ENCODE measurements around the gene LCNL1. TPM values are rescaled to one million over a fixed set of nuclear protein-coding genes. Genes with fewer than 3 reads are reported as not detected.

Gene LCNL1
- total RNA-seq, 2 donors from 2014 or later = not detected

DNA sequence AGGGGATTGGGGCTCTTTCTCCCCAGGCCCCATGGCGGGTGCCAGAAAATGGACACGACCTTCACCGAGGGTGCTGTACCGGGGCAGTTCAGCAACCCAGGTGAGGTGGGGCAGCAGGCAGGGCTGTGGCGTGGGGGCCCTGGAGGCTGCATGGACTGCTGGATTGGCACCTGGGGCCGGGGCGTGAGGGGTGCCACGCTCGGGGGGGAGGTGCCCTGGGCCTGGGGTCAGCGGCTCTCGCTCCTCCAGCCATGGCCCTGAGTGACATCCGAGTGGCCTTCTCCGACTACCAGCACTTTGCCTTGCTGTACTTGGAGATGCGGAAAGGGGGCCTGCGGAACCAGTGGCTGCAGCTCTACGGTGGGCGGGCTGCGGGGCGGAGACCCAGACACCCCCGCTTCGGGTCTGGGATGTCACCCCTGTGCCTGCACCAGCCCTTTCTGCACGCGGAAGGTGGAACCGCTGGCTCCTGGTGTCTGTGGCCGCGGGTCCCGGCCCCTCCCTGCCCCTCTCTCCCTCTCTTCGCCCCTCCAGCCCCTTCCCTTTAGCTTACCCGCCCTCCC lies 1.8 kb downstream of the LCNL1 start:
- intact Hi-C loops (cut with DNase I) = no loop called here
- H3K36me3 ChIP-seq (replicated peaks in 1 of 2; ENCODE audit: insufficient read depth in 1 of 2, low read depth in 2 of 2) = no peaks in the 10 kb centered on the region
- 52 to 53% methylated on average over 15 to 25 of the region's 29 CpGs for WGBS, 2 donors
- peaks cover 0 to 5% of the 10 kb centered on the region in 2 donors for H3K27me3 ChIP-seq
- no peak overlapping the region for H3K27ac ChIP-seq
- ATAC-seq = no peak
- no peaks in the 10 kb centered on the region for H3K9me3 ChIP-seq
- TF ChIP-seq, protein P1, sequence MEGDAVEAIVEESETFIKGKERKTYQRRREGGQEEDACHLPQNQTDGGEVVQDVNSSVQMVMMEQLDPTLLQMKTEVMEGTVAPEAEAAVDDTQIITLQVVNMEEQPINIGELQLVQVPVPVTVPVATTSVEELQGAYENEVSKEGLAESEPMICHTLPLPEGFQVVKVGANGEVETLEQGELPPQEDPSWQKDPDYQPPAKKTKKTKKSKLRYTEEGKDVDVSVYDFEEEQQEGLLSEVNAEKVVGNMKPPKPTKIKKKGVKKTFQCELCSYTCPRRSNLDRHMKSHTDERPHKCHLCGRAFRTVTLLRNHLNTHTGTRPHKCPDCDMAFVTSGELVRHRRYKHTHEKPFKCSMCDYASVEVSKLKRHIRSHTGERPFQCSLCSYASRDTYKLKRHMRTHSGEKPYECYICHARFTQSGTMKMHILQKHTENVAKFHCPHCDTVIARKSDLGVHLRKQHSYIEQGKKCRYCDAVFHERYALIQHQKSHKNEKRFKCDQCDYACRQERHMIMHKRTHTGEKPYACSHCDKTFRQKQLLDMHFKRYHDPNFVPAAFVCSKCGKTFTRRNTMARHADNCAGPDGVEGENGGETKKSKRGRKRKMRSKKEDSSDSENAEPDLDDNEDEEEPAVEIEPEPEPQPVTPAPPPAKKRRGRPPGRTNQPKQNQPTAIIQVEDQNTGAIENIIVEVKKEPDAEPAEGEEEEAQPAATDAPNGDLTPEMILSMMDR (IDR thresholded peaks at IDR 0.05) = no peak
- no peak for TF ChIP-seq POLR2A (IDR thresholded peaks at IDR 0.05)
- DNase-seq = no peak
- H3K4me3 ChIP-seq = no peak overlapping the region
- peaks cover 6% of the 10 kb centered on the region for H3K4me1 ChIP-seq

DNA sequence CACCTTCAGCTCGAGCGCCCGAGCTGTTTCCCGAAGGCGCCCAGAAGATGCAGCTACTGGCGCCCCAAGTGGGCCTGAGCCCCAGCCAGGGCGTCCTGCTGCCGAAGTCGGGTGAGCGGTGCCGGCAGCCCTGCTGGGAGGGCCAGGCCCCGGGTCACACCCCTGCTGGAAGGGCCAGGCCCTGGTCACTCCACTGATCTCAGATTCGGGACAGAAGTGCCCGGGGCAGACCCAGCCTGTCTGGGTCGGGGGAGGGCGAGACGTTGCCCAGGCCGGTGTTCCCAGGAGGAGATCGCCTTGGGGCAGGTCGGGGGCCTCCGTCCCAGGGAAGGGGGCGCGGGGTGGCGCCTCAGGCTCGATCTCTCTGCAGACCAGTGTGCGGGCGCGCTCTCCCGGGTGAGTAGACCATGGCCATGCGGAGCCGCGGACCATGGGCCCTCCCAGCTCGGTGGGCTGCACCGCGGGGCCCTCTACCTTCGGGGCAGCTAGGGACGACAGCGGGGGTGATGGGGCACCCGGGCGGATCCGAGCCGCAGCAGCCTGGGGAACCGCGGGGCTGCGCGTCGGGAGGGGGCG lies 2.3 kb downstream of the LCNL1 start:
- Histone ChIP-seq H3K9me3 (no peaks in the 10 kb centered on the region), H3K27me3 (peaks cover 0 to 5% of the 10 kb centered on the region in 2 donors), H3K27ac (no peak overlapping the region), H3K4me3 (no peak overlapping the region), H3K36me3 (replicated peaks in 1 of 2; ENCODE audit: insufficient read depth in 1 of 2, low read depth in 2 of 2) (no peaks in the 10 kb centered on the region), H3K4me1 (peaks cover 6% of the 10 kb centered on the region)
- DNase-seq (no peak), ATAC-seq (no peak)
- TF ChIP-seq POLR2A (IDR thresholded peaks at IDR 0.05) = no peak
- TF ChIP-seq, protein P1 (IDR thresholded peaks at IDR 0.05) = no peak
- WGBS, 2 donors = 15 to 33% methylated on average over 12 to 34 of the region's 48 CpGs
- intact Hi-C loops (cut with DNase I) = no loop called here

DNA sequence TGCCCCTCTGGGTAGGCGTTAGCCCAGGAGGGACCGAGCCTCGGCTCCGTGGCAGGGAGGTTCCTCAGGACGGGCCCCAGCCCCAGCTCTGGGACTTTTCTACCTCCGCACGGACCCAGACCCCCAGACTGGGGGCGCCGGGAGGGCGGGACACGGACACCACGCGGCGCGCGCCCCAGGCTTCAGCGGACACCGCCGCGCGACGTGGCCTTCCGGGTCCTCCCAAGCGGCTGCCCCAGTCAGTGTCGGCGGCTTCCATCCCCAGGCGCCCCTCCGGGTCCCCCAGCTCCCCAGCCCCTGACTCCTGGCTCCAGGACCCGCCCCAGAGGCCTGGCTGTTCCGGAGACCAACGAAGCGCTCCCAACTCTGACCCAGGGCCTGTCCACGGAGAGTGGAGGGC lies 3.1 kb downstream of the LCNL1 start:
- ATAC-seq (no peak), DNase-seq (no peak)
- H3K27me3 ChIP-seq = peaks cover 0 to 5% of the 10 kb centered on the region in 2 donors
- no peak overlapping the region for H3K4me3 ChIP-seq
- 41 to 89% methylated on average over 3 to 15 of the region's 33 CpGs for WGBS, 2 donors
- TF ChIP-seq POLR2A (IDR thresholded peaks at IDR 0.05) = no peak
- TF ChIP-seq, protein P1 (IDR thresholded peaks at IDR 0.05) = no peak
- no peaks in the 10 kb centered on the region for H3K36me3 ChIP-seq (replicated peaks in 1 of 2; ENCODE audit: insufficient read depth in 1 of 2, low read depth in 2 of 2)
- intact Hi-C loops (cut with DNase I) = no loop called here
- H3K27ac ChIP-seq = no peak overlapping the region
- peaks cover 6% of the 10 kb centered on the region for H3K4me1 ChIP-seq
- H3K9me3 ChIP-seq = no peaks in the 10 kb centered on the region

DNA sequence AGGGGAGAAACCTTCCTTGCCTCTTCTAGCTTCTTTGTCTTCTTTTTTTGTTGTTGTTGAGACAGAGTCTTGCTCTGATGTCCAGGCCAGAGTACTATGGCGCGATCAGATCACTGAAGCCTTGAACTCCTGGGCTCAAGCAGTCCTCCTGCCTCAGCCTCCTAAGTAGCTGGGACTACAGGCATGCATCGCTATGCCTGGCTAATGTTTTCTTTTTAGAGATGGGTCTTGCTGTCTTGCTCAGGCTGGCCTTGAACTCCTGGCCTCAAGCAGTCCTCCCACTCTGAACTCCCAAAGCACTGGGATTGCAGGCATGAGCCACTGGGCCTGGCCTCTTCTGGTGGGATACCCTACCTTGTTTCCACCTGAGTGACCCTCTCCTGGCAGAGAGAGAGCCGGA lies 6.1 kb downstream of the LCNL1 start:
- no peaks in the 10 kb centered on the region for H3K36me3 ChIP-seq (replicated peaks in 1 of 2; ENCODE audit: insufficient read depth in 1 of 2, low read depth in 2 of 2)
- intact Hi-C loops (cut with DNase I) = no loop called here
- WGBS, 2 donors = 91 to 97% methylated on average over 4 of the region's 4 CpGs
- no peak for TF ChIP-seq POLR2A (IDR thresholded peaks at IDR 0.05)
- TF ChIP-seq, protein P1 (IDR thresholded peaks at IDR 0.05) = no peak
- peaks cover 24% of the 10 kb centered on the region for H3K4me1 ChIP-seq
- no peak for ATAC-seq
- no peak overlapping the region for H3K4me3 ChIP-seq
- H3K27ac ChIP-seq = no peak overlapping the region
- no peak for DNase-seq
- H3K27me3 ChIP-seq = peaks cover 0 to 5% of the 10 kb centered on the region in 2 donors
- H3K9me3 ChIP-seq = no peaks in the 10 kb centered on the region
